HG03342 (cell line): ENCODE measurements around the gene FIBIN.
"Not testable (repeated sequence)": the region's sequence is repeated elsewhere in the genome, so short reads cannot be mapped to it uniquely, and the experiment has no call there.

Experiments
- ATAC-seq: cut with Tn5 transposase; IDR thresholded peaks from one replicate; pipeline ENCODE4 v1.9.1; 2021; ENCODE audit warnings: mild to moderate bottlenecking, moderate library complexity; ENCODE audit not compliant: unreplicated experiment

The FIBIN gene

GRCh38 chr11:26993965-26994457 lies at the start of gene FIBIN:
Gene FIBIN, plus strand, starts transcription at chr11:26994112. Its CDS starts 415 bp downstream, at chr11:26994527.
- ATAC-seq = no peak

- ATAC-seq = no peak
Measured at GRCh38 chr11:26944866-26945664, 48.8 kb upstream of the FIBIN start.

GRCh38 chr11:26946257-26946716 lies 47.6 kb upstream of the FIBIN start:
- ATAC-seq = no peak

DNA sequence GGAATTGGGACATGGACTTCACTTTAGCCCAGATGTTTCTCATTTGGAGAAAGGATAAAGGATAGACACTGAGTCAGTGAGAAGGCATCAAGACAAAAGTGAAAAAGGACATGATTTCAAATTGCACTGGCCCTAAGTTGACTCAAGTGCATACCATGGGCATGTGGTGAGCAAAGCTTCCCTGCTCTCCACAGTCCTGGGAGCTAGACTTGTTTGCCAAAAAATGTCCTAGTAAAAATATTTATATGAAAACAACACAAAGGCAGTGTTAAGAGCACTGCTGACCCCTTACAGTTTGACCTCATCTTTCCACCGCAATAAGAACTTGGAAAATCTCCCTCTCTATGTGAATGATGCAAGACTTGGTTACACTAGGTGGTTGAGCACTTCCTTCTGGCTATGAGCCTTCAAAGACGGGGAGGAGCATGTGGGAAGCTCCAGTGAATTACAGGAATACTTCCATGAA lies 46.5 kb upstream of the FIBIN start:
- no peak for ATAC-seq

DNA sequence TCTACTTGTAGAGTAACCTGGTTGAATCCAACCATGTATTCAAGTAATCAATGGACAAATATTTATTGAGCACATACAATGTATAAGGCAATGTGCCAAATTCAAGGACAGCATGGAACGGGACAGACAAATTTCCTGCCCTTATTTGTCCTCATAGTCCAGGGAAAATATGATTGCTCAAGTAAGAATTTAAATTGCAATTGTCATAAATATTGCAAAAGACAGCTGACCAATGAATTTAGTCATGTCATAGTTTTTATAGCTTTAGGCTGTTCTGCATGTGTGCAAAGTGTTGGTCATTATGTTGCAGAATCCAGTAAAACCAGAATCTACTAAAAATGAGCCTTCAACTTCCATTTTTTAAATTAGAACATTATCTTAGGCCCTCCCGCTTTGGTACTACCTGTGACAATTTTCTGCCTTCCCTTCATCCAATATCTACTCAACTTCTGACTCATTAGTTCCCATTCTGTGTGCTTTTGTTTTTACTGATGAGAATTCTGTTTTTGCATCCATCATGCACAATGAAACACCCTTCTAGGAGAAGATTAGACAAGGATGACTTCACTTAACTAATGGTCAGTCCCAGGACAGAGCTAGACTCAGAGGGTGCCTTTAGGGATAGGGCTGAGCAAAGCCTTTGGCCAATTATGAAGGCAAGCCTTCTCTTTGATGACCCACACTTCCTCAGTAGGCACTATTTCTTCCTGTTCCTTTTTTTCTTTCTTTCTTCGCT lies 45.8 kb upstream of the FIBIN start:
- ATAC-seq = no peak

- no peak for ATAC-seq
Measured at GRCh38 chr11:26948881-26949280, 45.0 kb upstream of the FIBIN start.

GRCh38 chr11:26949846-26950245 lies 44.1 kb upstream of the FIBIN start:
- ATAC-seq = no peak

GRCh38 chr11:26950260-26950719 lies 43.6 kb upstream of the FIBIN start:
- no peak for ATAC-seq

GRCh38 chr11:26951809-26952515 lies 42.0 kb upstream of the FIBIN start:
- no peak for ATAC-seq

- no peak for ATAC-seq
Measured at GRCh38 chr11:26953770-26954392, 40.0 kb upstream of the FIBIN start.

DNA sequence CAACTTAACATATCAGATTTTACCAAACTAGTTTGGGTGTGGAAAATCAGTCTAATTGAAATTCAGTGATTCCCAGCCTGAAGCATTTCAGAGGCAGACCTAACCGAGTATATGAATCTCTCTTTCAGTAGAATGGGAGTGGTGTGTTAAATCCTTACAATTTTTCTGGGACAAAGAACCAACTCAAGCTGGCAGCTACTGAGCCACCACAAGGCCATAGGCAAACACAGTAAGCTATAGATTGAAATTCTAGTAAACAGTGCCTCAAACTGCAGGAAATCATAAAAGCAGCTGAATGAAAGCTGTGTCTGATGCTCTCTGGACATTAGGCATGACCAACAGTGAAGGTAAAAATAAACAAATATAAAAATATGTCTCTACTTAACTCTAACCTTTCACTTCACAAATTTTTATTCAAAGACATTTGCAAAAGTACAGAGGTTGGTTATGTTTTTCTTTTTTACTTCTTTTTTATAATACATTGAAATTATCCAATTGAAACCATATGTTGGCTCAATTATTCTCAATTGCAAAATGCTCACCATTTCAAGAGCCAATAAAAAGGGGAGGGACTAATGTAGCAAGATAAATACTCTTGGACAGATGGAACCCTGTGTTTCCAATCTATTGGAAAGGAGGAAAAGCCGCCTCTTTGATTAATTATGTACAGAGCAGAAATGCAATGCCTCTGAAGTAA lies 35.8 kb upstream of the FIBIN start:
- no peak for ATAC-seq

DNA sequence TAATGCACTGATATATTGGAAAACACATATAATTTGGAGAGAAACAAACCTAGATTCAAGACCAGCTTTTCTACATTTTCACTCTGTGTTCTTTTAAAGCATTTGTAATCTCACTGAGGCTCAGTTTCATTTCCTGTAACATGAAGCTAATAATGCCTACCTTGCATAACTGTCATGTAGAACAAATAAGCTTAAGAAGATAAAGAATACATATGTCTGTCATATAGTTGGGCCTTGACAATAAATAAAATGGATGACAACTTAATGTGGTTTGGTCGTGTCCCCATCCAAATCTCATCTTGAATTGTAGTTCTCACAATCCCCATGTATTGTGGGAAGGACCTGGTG lies 35.2 kb upstream of the FIBIN start:
- ATAC-seq = no peak

DNA sequence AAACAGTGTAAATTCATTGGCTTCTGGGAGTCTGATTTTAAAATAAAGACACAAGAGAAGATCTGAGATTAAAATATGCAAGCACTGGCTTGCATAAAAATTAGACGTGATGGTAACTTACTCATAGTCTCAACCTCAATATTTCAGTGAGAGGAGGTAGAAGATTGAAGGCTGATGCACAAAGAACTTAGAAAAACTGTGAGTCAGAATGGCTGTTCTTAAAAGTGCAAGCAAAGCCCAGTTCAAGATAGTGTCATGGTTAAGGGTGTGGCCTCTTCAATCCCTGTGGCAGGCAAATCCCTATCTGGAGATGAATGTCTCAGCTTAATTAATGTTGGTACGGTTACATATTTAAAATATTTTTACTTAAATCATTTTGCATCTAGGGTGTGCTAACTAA lies 33.6 kb upstream of the FIBIN start:
- ATAC-seq = no peak

DNA sequence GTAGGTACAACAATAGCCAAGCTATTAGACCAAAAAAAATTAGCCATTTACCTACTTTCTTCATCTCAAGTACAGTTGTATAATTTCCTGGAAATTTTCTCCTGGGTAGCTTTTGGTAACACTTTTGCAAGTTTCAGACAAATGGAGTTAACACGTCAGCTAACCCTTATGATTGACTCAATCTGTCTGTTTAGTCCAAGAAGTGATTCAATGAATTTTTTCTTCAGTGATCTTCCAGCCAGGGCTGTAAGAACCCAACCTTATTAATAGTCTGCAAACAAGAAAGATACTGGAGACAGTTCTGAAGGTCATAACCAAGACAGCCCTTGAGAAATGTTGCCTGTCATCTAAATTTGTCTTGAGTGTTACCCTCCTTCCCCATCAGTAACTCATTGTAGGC lies 30.1 kb upstream of the FIBIN start:
- ATAC-seq = no peak

- ATAC-seq = no peak
Measured at GRCh38 chr11:26964339-26964738, 29.6 kb upstream of the FIBIN start.

GRCh38 chr11:26964847-26965485 lies 28.9 kb upstream of the FIBIN start:
- not testable (repeated sequence) for ATAC-seq

DNA sequence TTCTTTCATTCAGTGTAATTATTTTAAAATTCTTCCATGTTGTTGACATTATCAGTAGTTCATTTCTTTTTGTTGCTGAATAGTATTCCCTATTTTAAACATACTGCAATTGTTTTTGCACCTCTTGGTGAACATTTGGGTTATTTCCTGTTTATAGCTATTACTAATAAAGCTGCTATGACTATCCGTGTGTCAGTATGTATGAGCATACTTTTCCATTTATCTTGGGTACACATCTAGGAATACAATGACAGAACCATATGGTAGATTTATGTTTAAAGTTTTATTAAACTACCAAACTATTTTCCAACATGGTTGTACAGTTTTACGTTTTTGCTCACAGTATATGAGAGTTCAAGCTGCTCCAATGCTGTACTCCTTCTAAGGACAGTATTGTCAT lies 22.0 kb upstream of the FIBIN start:
- no peak for ATAC-seq

- no peak for ATAC-seq
Measured at GRCh38 chr11:26974069-26974783, 19.7 kb upstream of the FIBIN start.

DNA sequence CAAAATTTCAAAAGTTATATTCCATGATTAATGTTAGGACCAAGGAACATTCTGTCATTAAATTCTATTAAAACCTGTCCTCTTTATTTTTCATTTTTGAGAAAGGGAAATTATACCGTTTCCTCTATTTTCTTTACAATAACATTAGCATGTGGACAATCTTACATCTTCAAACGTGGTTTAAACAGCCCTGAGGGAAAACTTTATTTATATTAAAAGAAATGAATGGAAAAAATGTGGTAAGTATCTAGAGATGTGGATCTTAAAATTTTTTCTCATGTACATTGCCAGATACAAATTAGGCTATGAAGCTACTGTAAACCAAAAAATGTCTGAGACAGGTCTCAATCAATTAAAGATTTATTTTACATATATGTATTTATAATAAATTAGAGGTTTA lies 18.9 kb upstream of the FIBIN start:
- no peak for ATAC-seq
